ENCODE results near the gene FEN1. TPM values are rescaled to one million over a fixed set of nuclear protein-coding genes. Genes with fewer than 3 reads are reported as not detected.

The FEN1 gene
- total RNA-seq, 1 experiment from 2014 or later = 89.5 TPM

- POLR2A ChIA-PET = interaction anchor here (1.0 kb wide), 1 partner anchor 18 kb away, joined by 3 read pairs; no protein-coding TSS in a partner anchor
- BruUV-seq (replicated peaks) = no TSS peak
- H3K9ac ChIP-seq (ENCODE audit: low read length) = no peak overlapping the region
Measured at GRCh38 chr11:61773356-61773755, 19.4 kb upstream of the FEN1 start.

GRCh38 chr11:61773809-61774208 lies 18.9 kb upstream of the FEN1 start:
- H4K20me1 ChIP-seq (ENCODE audit: insufficient read depth) = no peaks in the 10 kb centered on the region
- TF ChIP-seq MAX (IDR thresholded peaks at IDR 0.05) = no peak
- no peaks in the 10 kb centered on the region for H3K79me2 ChIP-seq (ENCODE audit: insufficient read depth, low read length)
- no peaks in the 10 kb centered on the region for H3K9me3 ChIP-seq (ENCODE audit: control insufficient read depth in 1 of 2, insufficient read depth in 1 of 2, low read depth in 1 of 2, low read length in 2 of 2)
- ChIA-PET POLR2A (no interaction called here), RAD21 (ENCODE audit: low non-redundant PET in 1 of 2, low total read pairs in 2 of 2, uncharacterized antibody in 2 of 2, unreplicated experiment in 2 of 2) (no interaction called here), CTCF (no interaction called here)
- no peaks in the 10 kb centered on the region for H3K9me2 ChIP-seq (ENCODE audit: insufficient read depth)
- no TSS peak for BruUV-seq (replicated peaks)
- H3K4me1 ChIP-seq (ENCODE audit: control insufficient read depth in 1 of 2, insufficient read depth in 2 of 2, low read length in 2 of 2) = peaks cover 10 to 20% of the 10 kb centered on the region in 2 experiments
- H3K27ac ChIP-seq (ENCODE audit: low read depth, low read length) = no peak overlapping the region
- H2AFZ ChIP-seq (ENCODE audit: low read depth, low read length, poor library complexity, severe bottlenecking) = no peak overlapping the region
- H3K36me3 ChIP-seq (ENCODE audit: control insufficient read depth in 1 of 2, insufficient read depth in 2 of 2, low read length in 2 of 2) = peaks cover 0 to 7% of the 10 kb centered on the region in 2 experiments; a peak in 1 of 4 replicates
- DNase-seq (ENCODE audit: low read depth, low spot score) (no peak), ATAC-seq (no peak)
- H3K4me3 ChIP-seq (replicated peaks in 1 of 2; ENCODE audit: low read depth in 1 of 2, low read length in 2 of 2) = no peak overlapping the region
- no peak overlapping the region for H3K4me2 ChIP-seq (ENCODE audit: low read length)
- intact Hi-C loops (cut with micrococcal nuclease) = no loop called here
- no peak overlapping the region for H3K9ac ChIP-seq (ENCODE audit: low read length)
- no peaks in the 10 kb centered on the region for H3K27me3 ChIP-seq (ENCODE audit: insufficient read depth, low read length)

More at GRCh38 chr11:61773356-61773755, 19.4 kb upstream of the FEN1 start:
- Histone ChIP-seq H3K4me2 (ENCODE audit: low read length) (no peak overlapping the region), H3K36me3 (ENCODE audit: control insufficient read depth in 1 of 2, insufficient read depth in 2 of 2, low read length in 2 of 2) (peaks cover 0 to 5% of the 10 kb centered on the region in 2 experiments; a peak in 1 of 4 replicates), H3K9me3 (ENCODE audit: control insufficient read depth in 1 of 2, insufficient read depth in 1 of 2, low read depth in 1 of 2, low read length in 2 of 2) (no peaks in the 10 kb centered on the region), H3K9me2 (ENCODE audit: insufficient read depth) (no peaks in the 10 kb centered on the region), H3K27me3 (ENCODE audit: insufficient read depth, low read length) (no peaks in the 10 kb centered on the region), H3K79me2 (ENCODE audit: insufficient read depth, low read length) (no peaks in the 10 kb centered on the region), H3K4me3 (replicated peaks in 1 of 2; ENCODE audit: low read depth in 1 of 2, low read length in 2 of 2) (no peak overlapping the region), H3K4me1 (ENCODE audit: control insufficient read depth in 1 of 2, insufficient read depth in 2 of 2, low read length in 2 of 2) (peaks cover 10 to 20% of the 10 kb centered on the region in 2 experiments), H2AFZ (ENCODE audit: low read depth, low read length, poor library complexity, severe bottlenecking) (no peak overlapping the region), H3K27ac (ENCODE audit: low read depth, low read length) (no peak overlapping the region), H4K20me1 (ENCODE audit: insufficient read depth) (no peaks in the 10 kb centered on the region)
- no peak for DNase-seq (ENCODE audit: low read depth, low spot score)
- ChIA-PET CTCF (interaction anchor here (1.1 kb wide), 1 partner anchor 26 kb away, joined by 8 read pairs; no protein-coding TSS in a partner anchor), RAD21 (ENCODE audit: low non-redundant PET in 1 of 2, low total read pairs in 2 of 2, uncharacterized antibody in 2 of 2, unreplicated experiment in 2 of 2) (interaction anchor here in 1 of 2 experiments (1.3 kb wide), 1 partner anchor 26 kb away, joined by 8 read pairs; no protein-coding TSS in a partner anchor)
- no peak for ATAC-seq
- TF ChIP-seq ELF1 (IDR thresholded peaks at IDR 0.05; ENCODE audit: borderline replicate concordance, low read depth) (no peak), JUND (IDR thresholded peaks at IDR 0.05) (no peak), ZFX (IDR thresholded peaks at IDR 0.05) (no peak), POLR2AphosphoS5 (IDR thresholded peaks at IDR 0.05; ENCODE audit: low read depth, low read length) (no peak)
- TF ChIP-seq, protein P1, sequence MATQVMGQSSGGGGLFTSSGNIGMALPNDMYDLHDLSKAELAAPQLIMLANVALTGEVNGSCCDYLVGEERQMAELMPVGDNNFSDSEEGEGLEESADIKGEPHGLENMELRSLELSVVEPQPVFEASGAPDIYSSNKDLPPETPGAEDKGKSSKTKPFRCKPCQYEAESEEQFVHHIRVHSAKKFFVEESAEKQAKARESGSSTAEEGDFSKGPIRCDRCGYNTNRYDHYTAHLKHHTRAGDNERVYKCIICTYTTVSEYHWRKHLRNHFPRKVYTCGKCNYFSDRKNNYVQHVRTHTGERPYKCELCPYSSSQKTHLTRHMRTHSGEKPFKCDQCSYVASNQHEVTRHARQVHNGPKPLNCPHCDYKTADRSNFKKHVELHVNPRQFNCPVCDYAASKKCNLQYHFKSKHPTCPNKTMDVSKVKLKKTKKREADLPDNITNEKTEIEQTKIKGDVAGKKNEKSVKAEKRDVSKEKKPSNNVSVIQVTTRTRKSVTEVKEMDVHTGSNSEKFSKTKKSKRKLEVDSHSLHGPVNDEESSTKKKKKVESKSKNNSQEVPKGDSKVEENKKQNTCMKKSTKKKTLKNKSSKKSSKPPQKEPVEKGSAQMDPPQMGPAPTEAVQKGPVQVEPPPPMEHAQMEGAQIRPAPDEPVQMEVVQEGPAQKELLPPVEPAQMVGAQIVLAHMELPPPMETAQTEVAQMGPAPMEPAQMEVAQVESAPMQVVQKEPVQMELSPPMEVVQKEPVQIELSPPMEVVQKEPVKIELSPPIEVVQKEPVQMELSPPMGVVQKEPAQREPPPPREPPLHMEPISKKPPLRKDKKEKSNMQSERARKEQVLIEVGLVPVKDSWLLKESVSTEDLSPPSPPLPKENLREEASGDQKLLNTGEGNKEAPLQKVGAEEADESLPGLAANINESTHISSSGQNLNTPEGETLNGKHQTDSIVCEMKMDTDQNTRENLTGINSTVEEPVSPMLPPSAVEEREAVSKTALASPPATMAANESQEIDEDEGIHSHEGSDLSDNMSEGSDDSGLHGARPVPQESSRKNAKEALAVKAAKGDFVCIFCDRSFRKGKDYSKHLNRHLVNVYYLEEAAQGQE (IDR thresholded peaks at IDR 0.05; ENCODE audit: low read depth) = no peak
- intact Hi-C loops (cut with micrococcal nuclease) = no loop called here

Data from HCT116 (cell line).